HG03025 (cell line): ENCODE measurements around the gene GCK.

Experiments
- ATAC-seq: cut with Tn5 transposase; IDR thresholded peaks from one replicate; pipeline ENCODE4 v1.9.1; 2021; ENCODE audit warnings: mild to moderate bottlenecking, moderate library complexity; ENCODE audit not compliant: unreplicated experiment, low FRiP score

Gene GCK

DNA sequence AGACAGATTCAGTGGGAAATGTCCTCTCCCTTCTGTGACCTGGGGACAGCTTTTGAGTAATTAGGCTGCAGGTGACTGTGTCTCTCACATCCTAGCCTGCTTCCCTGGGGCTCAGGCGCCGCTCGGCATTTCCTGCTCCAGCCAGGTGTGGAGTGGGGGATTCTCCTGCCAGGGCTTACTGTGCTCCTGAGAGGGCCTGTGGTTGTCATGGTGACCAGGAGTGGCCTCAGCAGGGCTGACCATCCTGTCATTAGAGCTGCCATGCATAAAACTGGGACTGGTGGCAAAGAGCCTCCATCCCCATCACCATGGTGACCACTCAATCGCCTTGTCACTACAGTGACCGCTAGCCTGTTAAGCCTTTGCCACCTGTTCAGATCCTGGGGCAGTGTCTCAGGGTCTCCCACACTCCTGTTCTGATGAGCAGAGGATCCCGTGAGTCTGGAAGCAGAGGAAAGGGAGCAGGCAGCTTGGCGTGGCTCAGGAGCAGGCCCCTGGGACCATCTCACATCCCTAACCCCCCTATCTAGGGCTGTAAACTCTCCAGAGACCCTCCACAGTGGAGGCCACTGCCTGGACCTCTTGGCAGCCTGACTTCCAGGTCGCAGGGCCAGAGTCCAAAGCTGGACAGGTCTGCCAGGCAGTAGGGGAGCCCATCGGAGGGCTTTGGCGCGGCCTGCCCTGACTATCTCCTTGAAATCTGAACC is at the start of gene GCK:
Gene GCK (minus strand): TSS at position 154 of the 707 bp plus-strand sequence. CDS start 486 bp downstream, outside the sequence.
- ATAC-seq = no peak

DNA sequence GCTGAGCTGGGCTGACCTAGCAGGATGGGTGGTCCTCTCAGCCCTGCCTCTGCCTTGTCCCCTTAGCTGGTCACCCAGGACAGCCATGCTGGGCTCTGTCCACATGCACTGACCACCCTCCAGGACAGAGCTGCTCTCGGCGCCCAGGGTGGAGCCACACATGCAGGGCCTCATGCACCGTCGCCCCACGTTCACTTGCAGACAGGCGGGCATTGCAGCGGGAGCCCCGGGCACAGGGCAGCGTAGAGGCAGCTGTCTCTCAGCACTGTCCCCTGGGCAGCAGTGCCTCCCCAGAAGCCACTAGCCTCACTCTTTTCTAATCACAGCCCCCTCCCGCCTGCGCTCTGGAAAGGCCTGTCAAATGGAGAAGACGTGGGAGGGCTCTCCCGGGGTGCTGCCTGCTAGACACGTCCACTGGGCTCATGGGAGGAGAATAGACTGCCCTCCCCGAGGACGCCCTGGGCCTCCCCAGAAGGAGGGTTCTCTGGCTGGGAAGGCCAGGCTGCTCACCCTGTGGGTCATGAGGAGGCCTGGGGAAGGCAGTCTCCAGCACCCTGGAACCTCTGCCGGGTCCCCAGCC is 49.0 kb upstream of the GCK start:
- no peak for ATAC-seq

DNA sequence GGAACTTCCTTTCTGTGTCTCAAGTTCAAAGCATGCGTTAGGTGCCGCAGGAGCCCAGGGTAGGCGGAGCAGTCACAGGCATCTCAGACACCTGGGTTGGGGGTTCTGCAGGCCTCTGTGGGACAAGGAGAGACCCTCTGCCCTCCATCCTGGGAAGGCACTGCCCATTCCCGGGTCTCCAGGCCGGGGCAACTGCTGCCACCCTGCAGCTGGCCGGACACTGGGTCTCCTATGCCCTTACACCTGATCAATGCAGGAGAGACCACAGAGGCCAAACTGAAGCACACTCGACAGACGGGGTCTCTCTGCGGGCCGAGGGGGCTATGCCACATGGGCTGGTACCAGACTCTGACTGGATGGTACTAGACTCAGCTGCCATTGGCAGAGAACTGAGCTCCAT is 48.5 kb upstream of the GCK start:
- ATAC-seq = no peak

DNA sequence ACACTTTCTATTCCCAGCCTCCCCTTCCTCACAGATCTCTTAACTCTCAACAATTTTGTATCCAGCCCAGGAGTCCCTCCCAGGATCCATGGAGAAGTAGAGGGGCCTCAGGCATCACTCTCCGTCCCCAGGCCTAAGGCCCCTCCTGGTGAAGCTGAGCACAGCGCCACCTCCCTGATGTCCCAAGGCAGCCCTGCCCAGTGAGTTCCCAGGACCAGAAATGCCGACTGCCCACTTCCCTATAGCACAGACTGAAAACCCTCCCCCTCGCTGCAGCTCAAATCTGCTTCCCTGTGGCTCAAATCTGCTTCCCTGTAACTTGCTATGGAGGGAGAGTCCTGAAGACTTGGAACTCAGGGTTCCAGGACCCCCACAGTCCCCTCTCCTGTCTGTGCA is 47.1 kb upstream of the GCK start:
- no peak for ATAC-seq

DNA sequence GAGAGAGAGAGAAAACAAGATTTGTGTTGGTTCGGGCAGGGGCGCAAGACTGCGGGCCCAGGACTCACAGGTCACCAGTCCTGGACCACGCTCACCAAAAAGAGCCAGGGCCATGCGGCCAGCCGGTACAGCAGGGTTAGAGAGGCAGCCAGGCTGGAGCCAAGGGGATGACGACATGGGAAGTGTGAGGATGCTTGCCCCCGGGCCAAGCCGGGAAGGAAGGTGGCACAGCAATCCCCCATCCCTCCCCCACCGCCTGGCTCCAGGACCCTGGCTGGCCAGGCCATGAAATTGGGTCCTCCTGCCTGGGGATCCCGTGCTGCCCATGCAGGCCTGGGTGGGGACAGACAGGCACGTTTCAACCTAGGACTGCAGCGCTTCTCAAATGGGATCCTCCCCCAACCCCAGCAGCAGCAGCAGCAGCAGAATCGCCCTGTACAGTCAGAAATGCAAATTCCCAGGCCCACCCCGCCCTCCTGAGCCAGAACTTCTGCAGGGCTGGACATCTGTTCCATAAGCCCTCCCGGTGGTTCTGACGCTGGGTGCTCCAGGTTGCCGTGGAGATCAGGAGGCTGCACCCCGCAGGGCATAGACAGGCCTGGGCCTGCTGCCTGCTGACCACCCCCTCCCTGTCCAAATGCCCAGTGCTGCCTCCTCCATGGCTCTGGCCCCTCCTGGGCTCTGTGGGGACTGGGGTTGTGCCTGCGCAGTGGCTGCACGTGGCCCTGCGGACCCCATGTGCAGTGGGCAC is 46.5 kb upstream of the GCK start:
- ATAC-seq = no peak

DNA sequence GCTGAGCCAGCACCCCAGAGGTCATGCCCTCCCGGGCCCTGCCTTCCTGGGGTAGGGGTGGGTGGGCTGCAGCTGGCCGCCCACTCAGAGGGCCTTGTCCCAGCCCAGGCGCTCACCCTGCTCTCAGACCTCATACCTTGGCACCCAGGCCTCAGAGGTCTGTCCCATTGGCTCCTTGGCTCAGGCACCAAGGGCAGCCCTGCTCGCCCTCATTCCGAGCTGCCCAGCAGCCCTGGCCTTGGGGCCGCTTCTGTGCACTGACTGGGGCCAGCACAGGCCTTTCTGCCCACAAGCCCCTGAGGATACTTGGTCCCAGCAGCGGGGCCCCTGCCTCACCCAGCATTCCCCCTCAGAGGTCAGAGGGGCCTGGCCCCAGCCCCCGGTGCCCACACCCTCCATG is 45.8 kb upstream of the GCK start:
- no peak for ATAC-seq

DNA sequence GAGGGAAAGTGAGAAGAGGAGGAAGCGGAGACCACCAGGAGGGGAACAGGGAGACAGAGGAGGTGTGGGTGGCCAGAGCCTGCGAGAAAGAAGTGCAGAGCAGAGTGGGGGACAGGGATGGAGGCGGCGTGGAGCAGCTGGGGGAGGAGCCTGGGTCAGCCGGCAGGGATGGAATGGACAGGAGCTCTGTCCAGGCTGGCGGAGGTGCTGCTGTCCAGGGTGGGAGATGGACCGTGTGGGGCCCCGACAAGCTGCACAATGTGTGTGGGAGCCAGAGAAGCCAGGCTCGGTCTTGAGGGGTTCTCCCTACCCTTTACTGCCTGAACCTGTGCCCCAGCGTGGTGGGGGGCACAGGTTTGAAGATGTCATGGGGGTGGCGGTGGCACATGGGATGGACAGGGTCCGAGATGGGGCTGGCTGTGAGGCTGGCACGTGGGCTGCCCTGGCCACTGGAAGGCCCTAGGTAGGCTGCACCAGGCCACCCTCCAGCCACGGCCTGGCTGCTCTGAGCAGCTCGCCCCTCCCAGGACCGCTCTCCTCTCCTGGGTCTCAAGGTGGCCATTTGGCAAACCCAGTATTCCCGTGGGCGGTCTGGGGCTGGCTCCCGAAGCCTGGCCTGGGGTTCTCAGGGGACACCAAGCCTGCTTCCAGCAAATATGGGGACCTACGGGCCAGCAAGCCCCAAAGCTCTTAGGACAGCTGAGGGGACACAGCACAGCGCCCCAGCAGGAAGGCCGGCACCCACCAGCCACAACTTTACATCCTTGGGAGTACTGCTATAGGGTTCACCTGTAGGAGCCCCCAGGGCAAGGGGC is 43.9 kb upstream of the GCK start:
- ATAC-seq = no peak

DNA sequence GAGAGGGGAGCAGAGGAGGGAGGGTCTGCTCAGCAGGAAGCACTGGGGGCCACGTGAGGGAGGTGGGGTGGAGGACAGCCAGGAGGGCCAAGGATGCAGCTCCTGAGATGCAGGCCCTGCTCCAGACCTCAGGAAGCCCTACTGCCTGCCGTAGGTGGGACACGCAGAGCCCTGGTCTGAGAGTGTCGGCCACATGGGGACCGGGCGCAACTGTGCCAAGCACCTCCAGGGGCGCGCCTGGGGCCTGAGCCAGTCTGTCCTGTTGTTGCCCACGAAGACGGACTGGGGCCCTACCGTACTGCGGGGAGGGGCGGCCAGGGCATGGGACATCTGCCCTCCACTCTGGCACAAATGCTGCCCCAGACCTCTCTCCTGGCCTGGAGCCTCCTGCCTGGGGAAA is 43.2 kb upstream of the GCK start:
- no peak for ATAC-seq

DNA sequence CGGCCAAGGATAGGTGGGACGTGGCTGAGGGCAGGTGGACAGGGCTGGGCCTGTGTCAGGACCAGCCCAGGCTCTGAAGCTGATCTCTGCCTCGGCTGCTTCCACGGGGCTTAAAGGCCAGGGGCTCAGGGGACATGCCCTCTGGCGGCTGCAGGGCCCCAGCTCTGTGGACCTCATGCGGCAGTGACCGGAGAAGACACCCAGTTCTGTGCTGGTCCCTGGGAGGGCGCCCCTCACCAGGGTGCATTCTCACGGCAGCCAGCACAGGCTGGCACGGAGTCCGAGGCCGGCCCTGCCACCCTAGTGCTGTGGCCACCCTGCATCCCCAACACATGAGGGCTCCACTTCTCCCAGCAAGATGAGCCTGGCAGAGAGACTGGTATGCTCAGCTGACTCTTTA is 41.8 kb upstream of the GCK start:
- no peak for ATAC-seq

DNA sequence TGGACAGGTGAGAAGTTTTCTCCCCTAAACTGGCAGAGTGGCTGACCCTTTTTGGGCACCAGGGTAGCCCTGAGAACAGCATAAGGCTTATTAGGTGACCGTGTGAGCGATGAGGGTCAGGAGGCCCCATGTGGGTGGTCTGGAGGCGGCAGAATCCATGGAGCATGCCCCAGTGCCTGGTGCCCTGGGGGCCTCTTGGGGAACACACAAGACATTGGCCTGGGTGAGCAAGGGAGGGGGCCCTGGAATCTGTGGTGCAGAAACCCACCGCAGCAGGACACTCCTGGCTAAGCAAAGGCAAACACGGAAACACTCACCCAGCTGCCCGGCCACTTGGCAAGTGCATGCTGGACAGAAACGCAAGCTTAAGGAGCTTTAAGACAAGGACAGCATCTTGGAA is 41.0 kb upstream of the GCK start:
- ATAC-seq = no peak

DNA sequence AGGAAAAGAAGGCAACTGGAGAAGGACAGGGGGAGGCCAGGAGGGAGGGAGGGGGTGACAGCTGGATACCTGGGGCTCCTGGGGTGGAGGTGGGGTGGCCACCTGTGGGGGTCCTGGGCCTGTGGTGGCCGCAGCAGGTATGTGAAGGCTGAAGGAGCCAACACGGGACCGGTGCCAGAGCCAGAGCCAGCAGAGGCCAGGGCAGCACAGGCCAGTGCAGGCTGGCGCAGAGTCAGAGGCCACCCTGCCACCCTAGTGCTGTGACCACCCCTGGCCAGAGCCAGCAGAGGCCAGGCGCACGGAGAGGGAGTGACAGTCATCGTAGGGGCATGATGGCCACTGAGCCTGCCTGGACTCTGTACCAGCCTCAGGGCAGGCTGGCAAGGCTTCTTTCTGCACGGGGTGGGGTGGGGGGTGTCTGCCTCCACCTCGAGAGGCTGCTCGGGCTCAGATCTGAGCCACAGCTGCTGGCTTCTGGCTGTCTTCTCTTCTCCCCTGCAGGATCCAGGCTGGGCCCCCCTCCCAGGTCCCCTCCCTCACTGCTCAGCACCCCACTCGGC is 40.4 kb upstream of the GCK start:
- no peak for ATAC-seq

DNA sequence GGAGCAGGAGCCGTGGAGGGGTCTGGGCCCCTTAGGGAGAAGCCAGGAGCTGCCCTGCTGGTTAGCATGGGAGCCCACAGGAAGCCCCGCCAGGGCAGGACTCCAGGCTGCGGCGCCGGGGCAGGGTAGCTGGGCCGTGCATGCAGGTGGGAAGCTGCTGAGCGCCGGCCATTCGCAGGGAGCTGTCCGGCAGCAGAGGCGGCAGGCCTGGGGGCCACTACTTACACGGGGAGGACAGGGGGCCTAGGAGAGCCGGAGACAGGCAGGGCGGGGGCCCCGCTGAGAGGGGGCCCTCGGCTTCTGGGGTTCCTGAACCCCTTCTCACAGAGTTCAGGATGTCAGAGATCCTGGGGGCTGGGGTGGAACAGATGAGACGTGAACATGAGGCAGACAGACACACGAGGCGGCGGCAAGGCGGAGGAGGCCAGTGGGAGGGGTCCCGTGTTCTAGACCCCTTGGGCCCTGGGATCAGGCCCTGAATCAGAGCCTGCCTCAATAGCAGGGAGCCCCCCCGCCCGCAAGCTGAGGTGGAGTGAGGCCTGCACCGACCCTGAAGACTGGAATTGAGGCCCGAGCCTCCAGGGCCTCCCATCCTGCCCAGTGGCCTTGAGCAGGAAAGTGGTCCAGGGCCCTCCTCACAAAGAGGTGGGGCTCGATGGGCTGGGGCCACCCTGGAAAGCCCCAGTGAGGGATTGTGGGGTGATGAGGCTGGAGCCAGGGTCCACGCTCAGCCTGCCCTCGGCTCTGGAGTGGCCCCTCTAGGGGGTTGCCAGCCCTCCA is 39.5 kb upstream of the GCK start:
- ATAC-seq = no peak

DNA sequence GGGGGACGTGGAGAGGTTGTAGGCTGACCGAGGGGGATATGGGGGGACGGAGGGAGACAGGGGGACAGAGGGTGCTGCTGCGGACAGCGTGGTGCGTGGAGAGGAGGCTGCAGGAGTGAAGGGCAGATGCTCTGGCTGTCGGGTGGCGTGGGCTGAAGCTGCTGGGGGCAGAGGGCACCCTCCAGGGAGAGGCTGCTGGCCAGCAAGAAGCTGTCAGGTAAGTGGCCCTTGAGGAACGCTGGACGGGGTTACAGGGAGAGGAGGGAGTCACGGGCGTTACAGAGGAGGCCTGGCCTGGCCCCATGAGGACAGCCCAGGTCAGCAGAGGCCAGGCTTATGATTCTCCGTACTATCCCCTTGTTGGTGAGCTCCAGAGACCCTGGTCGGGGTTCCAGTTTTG is 38.7 kb upstream of the GCK start:
- no peak for ATAC-seq

DNA sequence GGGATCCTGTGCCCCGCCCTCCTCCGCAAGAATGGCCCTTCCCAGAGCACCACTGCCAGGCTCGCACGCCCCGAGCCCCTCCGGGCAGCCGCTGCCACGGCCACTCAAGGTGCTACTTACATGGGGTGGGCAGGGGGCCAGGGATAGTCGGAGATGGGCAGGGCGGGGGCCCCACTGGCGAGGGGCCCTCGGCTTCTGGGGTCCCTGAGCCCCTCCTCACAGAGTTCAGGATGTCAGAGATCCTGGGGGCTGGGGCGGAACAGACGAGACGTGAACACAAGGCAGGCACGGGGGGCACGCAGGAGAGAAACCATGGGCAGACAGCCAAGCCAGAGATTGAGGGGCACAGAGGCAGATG is 37.1 kb upstream of the GCK start:
- no peak for ATAC-seq

DNA sequence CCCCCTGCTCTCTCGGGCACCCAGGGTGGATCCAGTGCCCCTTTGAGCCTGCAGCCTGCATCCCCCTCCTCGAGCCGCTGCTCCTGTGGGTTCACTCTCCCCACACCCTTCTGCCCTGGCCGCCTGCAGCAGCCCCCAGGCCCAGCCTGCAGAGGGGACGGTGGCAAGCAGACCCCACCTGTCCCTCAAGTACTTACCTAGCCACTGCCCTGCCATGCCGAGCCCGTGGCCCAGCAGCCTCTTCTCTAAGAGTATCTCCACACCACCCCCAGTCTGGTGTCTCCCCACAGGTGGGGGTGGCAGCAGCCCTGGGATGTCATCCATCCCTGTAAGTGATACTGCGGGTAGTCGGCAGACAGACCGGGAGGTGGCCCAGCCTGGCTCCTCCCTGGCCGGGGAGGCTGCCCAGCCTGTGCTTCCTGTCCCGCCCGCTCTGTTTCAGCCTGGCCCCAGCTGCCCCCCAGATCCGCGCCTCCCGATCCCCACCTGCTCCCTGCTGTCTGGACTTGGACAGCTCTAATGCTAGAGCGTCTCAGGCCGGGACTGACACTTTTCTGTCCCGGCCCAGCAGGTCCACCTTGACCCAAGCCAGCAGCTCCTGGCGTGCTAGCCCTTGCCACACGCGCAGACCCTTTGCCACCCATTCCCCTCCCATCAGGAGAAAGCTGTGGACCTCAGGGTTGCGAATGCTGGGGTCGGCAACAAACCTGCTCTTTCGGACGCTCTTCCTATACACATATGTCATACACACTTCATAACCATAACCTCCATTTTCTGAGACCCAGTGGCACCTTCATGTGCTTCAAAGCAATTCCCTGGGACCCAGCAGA is 36.5 kb upstream of the GCK start:
- ATAC-seq = no peak

DNA sequence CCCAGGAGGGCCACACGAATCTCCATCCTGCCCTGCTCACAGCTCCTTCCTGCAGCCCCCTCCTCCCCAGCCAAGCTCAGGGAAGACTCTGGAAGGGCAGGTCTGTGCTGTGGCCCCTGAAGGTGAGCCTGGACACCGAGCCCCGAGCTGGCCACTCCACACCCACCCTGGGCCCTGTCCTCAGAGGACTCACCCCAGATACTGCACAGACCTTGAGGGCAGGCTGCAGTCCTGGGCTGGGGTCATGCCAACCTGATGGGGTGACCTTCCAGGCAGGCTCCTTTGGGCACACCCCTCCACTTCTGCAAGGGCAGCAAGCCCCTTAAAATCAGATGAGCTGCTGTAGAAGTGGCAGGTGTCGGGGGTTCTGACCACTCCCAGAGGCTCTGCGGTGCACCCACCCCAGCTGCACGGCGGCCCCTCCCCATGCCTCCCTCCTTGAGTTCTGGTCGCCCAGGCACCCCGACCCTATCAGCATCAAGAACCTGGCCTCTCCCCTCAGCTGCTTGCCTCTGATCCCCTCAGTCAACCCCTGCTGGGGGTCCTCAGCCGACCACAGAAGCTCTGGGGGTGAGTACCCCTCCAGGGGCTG is 35.8 kb upstream of the GCK start:
- no peak for ATAC-seq

DNA sequence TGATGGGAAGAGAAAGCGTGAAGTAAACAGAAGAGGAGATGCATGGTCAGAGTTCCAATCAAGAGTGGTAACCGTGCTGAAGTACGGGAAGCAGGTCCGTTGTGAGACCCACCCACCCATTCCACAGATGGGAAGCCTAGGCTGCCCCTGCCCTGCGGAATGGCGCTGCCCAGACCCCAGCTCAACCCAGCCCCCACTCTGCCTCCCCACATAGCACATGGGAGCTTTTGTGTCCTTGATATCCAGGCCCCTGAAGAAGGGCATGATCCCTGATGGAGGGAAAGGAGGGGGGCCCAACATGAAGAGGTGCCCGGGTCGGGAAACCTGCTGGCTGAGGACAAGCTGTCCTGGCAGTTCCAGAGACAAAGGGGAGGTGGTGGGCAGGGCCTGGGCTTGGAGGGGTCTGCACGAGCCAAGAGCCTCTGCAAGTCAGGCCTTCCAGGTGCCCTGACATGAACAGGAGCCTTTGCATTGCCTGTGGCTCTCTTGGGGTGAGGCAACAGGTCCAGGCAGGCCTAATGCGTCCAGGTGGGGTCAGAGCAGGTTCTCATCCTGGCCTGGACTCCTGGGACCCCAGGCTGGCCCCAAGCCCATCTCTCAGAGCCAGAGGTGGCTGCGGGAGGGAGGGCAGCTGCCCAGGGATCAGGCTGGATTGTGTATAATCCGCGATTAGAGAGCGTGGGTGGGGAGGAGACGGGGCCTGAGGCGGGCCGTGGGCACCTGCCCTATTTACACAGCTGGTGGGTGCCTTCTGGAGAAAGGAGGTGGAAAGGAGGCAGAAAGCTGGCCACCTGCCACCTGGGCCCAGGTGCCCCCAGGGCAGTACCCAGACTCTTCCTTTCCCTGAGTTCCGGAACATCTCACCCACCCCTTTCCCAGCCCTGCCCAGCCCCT is 35.1 kb upstream of the GCK start:
- no peak for ATAC-seq
